ENCODE results near the gene SORBS1. TPM values are rescaled to one million over a fixed set of nuclear protein-coding genes. Genes with fewer than 3 reads are reported as not detected.

The SORBS1 gene
- total RNA-seq, 4 donors from 2014 or later = 21.5 to 65.8 (median 30.1) TPM

DNA sequence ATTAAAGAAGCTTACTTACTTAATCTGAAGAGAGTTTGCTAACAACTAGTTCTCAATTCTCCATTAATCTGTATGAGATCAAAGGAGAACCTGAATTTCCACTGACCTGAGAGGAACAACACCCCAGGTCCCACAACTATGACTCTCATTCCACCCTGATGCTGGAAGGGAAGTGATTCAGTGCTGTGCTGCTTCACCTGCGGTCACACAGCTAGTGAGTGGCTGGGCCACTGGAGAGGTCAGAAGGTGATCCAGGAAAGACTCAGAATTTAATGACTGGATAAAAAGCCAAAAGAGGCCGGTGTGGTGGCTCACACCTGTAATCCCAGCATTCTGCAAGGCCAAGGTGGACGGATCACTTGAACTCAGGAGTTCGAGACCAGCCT lies 23.6 kb downstream of the SORBS1 start:
- H3K4me3 ChIP-seq (replicated peaks in 1 of 3) = no peak overlapping the region
- WGBS, 2 donors = 98% methylated on average over 4 of the region's 4 CpGs
- no peaks in the 10 kb centered on the region for H3K36me3 ChIP-seq
- intact Hi-C loops (cut with DNase I) = loop anchor here (5.0 kb wide), 1 partner anchor 35 kb away; no protein-coding TSS in a partner anchor
- H3K9me3 ChIP-seq = no peaks in the 10 kb centered on the region
- H3K27ac ChIP-seq = no peak overlapping the region
- TF ChIP-seq, protein P1, sequence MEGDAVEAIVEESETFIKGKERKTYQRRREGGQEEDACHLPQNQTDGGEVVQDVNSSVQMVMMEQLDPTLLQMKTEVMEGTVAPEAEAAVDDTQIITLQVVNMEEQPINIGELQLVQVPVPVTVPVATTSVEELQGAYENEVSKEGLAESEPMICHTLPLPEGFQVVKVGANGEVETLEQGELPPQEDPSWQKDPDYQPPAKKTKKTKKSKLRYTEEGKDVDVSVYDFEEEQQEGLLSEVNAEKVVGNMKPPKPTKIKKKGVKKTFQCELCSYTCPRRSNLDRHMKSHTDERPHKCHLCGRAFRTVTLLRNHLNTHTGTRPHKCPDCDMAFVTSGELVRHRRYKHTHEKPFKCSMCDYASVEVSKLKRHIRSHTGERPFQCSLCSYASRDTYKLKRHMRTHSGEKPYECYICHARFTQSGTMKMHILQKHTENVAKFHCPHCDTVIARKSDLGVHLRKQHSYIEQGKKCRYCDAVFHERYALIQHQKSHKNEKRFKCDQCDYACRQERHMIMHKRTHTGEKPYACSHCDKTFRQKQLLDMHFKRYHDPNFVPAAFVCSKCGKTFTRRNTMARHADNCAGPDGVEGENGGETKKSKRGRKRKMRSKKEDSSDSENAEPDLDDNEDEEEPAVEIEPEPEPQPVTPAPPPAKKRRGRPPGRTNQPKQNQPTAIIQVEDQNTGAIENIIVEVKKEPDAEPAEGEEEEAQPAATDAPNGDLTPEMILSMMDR (IDR thresholded peaks at IDR 0.05) = no peak
- TF ChIP-seq POLR2A (IDR thresholded peaks at IDR 0.05) = no peak
- H3K4me1 ChIP-seq = no peaks in the 10 kb centered on the region
- DNase-seq = no peak
- no peaks in the 10 kb centered on the region for H3K27me3 ChIP-seq

GRCh38 chr10:95536894-95537541 lies 24.2 kb downstream of the SORBS1 start:
- H3K4me1 ChIP-seq = no peaks in the 10 kb centered on the region
- no peaks in the 10 kb centered on the region for H3K36me3 ChIP-seq
- DNase-seq = no peak
- H3K27ac ChIP-seq = no peak overlapping the region
- TF ChIP-seq, protein P1 (IDR thresholded peaks at IDR 0.05) = no peak
- no peak for TF ChIP-seq POLR2A (IDR thresholded peaks at IDR 0.05)
- H3K27me3 ChIP-seq = no peaks in the 10 kb centered on the region
- intact Hi-C loops (cut with DNase I) = loop anchor here (5.0 kb wide), 1 partner anchor 35 kb away; no protein-coding TSS in a partner anchor
- H3K9me3 ChIP-seq = no peaks in the 10 kb centered on the region
- 95 to 98% methylated on average over 8 of the region's 8 CpGs for WGBS, 2 donors
- H3K4me3 ChIP-seq (replicated peaks in 1 of 3) = no peak overlapping the region

DNA sequence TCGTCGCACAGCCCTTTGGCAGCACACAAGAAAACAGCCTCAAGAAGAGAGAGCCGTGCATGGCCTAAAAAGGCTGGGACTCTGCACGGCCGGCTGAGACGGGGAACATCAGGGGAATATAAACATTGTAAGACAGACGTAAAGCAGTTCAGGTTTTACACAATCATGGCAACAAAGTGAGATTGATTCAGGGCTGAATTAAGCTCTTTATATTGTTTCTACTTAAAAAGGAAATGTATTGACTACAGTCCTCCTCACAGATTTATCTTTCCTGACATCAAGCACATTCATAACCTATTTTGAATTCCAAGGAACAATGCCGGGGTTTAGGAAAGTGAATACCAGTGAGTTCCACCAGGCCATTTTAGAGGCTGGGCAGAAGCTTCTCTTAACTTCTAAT lies 25.2 kb downstream of the SORBS1 start:
- no peaks in the 10 kb centered on the region for H3K27me3 ChIP-seq
- DNase-seq = no peak
- H3K4me1 ChIP-seq = no peaks in the 10 kb centered on the region
- no peak overlapping the region for H3K4me3 ChIP-seq (replicated peaks in 1 of 3)
- intact Hi-C loops (cut with DNase I) = loop anchor here (5.0 kb wide), 1 partner anchor 34 kb away; no protein-coding TSS in a partner anchor
- TF ChIP-seq, protein P1 (IDR thresholded peaks at IDR 0.05) = no peak
- no peak for TF ChIP-seq POLR2A (IDR thresholded peaks at IDR 0.05)
- WGBS, 2 donors = 76 to 83% methylated on average over 8 of the region's 8 CpGs
- no peaks in the 10 kb centered on the region for H3K36me3 ChIP-seq
- no peaks in the 10 kb centered on the region for H3K9me3 ChIP-seq
- no peak overlapping the region for H3K27ac ChIP-seq

DNA sequence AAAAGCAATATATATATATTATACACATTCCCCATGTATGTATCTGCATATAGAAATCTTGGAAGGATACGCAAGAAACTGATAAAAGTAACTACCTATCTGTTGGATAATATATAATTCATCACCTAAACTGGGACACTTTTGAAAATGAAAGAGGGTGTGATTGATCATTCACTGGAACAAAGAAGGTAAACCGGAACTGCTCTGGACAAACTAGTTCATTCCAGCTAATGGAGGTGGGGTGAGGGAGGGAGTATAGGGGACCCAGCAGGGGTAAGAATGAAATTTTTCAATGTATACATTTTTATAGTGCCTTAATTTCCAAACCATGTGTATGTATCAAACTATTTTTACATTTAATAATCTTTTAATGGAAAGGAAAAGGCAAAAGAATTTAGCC lies 25.6 kb downstream of the SORBS1 start:
- no peaks in the 10 kb centered on the region for H3K9me3 ChIP-seq
- no peak for TF ChIP-seq POLR2A (IDR thresholded peaks at IDR 0.05)
- TF ChIP-seq, protein P1 (IDR thresholded peaks at IDR 0.05) = no peak
- no peak overlapping the region for H3K4me3 ChIP-seq (replicated peaks in 1 of 3)
- intact Hi-C loops (cut with DNase I) = loop anchor here (5.0 kb wide), 1 partner anchor 33 kb away; no protein-coding TSS in a partner anchor
- H3K27ac ChIP-seq = no peak overlapping the region
- no peak for DNase-seq
- H3K4me1 ChIP-seq = no peaks in the 10 kb centered on the region
- no peaks in the 10 kb centered on the region for H3K27me3 ChIP-seq
- H3K36me3 ChIP-seq = no peaks in the 10 kb centered on the region
- 64 to 80% methylated on average over 2 of the region's 2 CpGs for WGBS, 2 donors

DNA sequence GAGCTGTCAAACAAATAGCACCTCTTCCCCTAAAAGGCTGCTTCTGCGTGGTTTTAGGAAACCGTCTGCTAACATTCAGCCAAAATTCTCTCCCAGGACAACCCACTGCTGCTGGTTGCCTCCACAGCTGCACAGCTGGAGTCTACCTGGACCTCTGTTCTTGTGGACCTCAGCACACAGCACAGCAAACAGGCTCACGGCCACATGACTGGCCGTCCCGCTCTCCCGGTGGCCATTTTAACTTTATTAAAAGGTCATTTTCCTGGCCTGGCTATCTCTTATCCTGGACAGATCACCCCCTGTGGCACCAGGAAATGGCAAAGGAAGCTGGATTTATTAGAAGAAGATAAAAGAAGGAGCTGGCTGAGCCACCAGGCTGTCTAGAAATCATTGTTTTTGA lies 27.6 kb downstream of the SORBS1 start:
- H3K27ac ChIP-seq = no peak overlapping the region
- peaks cover 0 to 5% of the 10 kb centered on the region in 2 donors for H3K4me1 ChIP-seq
- no peak for TF ChIP-seq POLR2A (IDR thresholded peaks at IDR 0.05)
- TF ChIP-seq, protein P1 (IDR thresholded peaks at IDR 0.05) = no peak
- intact Hi-C loops (cut with DNase I) = no loop called here
- DNase-seq = no peak
- H3K27me3 ChIP-seq = no peaks in the 10 kb centered on the region
- no peak overlapping the region for H3K4me3 ChIP-seq (replicated peaks in 1 of 3)
- H3K9me3 ChIP-seq = no peaks in the 10 kb centered on the region
- no peaks in the 10 kb centered on the region for H3K36me3 ChIP-seq
- WGBS, 2 donors = 76 to 78% methylated on average over 6 of the region's 6 CpGs
